ENCODE measurements around the gene RER1.

The RER1 gene

GRCh38 chr1:2356401-2356800, 35.2 kb upstream of the RER1 start:
- H3K27me3 ChIP-seq (ENCODE audit: control insufficient read depth, insufficient read depth, low read length) = no peaks in the 10 kb centered on the region
- H3K36me3 ChIP-seq (ENCODE audit: control insufficient read depth, insufficient read depth, low read length) = no peaks in the 10 kb centered on the region
- peaks cover 9% of the 10 kb centered on the region for H3K4me1 ChIP-seq (ENCODE audit: control insufficient read depth, insufficient read depth, low read length)
- H3K4me3 ChIP-seq (ENCODE audit: low read length) = no peak overlapping the region
- H3K9ac ChIP-seq (ENCODE audit: low read length) = no peak overlapping the region
- no peaks in the 10 kb centered on the region for H3K9me3 ChIP-seq (ENCODE audit: control insufficient read depth, low read length)

- Histone ChIP-seq H3K4me1 (ENCODE audit: control insufficient read depth, insufficient read depth, low read length) (peaks cover 9% of the 10 kb centered on the region), H3K36me3 (ENCODE audit: control insufficient read depth, insufficient read depth, low read length) (no peaks in the 10 kb centered on the region), H3K9ac (ENCODE audit: low read length) (no peak overlapping the region), H3K9me3 (ENCODE audit: control insufficient read depth, low read length) (no peaks in the 10 kb centered on the region), H3K27me3 (ENCODE audit: control insufficient read depth, insufficient read depth, low read length) (no peaks in the 10 kb centered on the region), H3K4me3 (ENCODE audit: low read length) (no peak overlapping the region)
Measured at GRCh38 chr1:2356911-2357845, 34.5 kb upstream of the RER1 start.

- H3K9me3 ChIP-seq (ENCODE audit: control insufficient read depth, low read length) = no peaks in the 10 kb centered on the region
- H3K9ac ChIP-seq (ENCODE audit: low read length) = no peak overlapping the region
- H3K36me3 ChIP-seq (ENCODE audit: control insufficient read depth, insufficient read depth, low read length) = no peaks in the 10 kb centered on the region
- no peaks in the 10 kb centered on the region for H3K27me3 ChIP-seq (ENCODE audit: control insufficient read depth, insufficient read depth, low read length)
- no peak overlapping the region for H3K4me3 ChIP-seq (ENCODE audit: low read length)
- peaks cover 6% of the 10 kb centered on the region for H3K4me1 ChIP-seq (ENCODE audit: control insufficient read depth, insufficient read depth, low read length)
Measured at GRCh38 chr1:2358072-2358471, 33.6 kb upstream of the RER1 start.

DNA sequence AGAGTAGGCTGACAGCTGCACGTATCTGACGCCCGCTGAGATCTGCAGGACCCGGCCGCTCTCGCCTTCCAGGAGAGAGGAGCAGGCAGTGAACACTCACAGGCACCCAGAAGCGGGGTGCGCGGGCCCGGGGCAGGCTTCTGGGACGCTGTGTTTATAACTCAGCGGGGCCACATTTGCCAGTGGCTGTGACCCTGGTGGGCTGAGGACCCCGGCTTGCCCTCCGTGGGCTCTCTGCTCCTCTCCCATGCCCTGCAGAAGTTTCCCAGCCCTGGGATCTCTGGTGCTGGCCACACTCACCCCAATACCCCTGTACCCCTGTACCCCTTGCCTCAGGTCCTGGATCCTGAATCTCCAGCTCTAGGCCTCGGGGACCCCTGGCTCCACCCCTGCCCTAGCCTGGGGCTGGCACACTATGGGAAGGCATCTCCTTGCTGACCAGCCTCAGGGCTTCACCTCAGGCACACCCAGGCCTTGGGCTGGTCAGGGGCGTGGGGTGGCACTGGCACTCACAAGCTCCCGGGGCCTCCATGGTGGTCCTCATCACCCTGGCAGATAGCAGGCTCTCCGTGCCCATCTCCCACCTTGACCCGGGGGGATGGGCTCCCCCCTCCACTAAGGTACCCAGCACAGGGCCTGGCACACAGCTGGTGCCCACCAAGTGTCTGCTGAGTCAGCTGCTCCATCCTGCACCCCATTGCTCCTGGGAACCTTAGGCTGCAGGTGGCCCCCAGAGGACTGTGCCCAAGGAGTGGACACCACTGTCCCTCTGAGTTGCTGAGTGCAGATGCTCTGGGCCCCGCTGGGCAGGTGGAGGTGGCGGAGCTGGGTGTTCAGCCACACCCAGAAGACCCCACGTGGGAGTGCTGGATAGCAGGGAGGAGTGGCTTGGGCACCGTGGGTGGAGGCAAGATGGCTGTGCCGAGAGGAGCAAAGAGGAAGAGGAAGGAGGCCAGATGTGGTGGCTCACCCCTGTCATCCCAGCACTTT, 32.7 kb upstream of the RER1 start:
- no peaks in the 10 kb centered on the region for H3K9me3 ChIP-seq (ENCODE audit: control insufficient read depth, low read length)
- H3K27me3 ChIP-seq (ENCODE audit: control insufficient read depth, insufficient read depth, low read length) = no peaks in the 10 kb centered on the region
- no peak overlapping the region for H3K4me3 ChIP-seq (ENCODE audit: low read length)
- H3K4me1 ChIP-seq (ENCODE audit: control insufficient read depth, insufficient read depth, low read length) = no peaks in the 10 kb centered on the region
- H3K9ac ChIP-seq (ENCODE audit: low read length) = no peak overlapping the region
- H3K36me3 ChIP-seq (ENCODE audit: control insufficient read depth, insufficient read depth, low read length) = no peaks in the 10 kb centered on the region

DNA sequence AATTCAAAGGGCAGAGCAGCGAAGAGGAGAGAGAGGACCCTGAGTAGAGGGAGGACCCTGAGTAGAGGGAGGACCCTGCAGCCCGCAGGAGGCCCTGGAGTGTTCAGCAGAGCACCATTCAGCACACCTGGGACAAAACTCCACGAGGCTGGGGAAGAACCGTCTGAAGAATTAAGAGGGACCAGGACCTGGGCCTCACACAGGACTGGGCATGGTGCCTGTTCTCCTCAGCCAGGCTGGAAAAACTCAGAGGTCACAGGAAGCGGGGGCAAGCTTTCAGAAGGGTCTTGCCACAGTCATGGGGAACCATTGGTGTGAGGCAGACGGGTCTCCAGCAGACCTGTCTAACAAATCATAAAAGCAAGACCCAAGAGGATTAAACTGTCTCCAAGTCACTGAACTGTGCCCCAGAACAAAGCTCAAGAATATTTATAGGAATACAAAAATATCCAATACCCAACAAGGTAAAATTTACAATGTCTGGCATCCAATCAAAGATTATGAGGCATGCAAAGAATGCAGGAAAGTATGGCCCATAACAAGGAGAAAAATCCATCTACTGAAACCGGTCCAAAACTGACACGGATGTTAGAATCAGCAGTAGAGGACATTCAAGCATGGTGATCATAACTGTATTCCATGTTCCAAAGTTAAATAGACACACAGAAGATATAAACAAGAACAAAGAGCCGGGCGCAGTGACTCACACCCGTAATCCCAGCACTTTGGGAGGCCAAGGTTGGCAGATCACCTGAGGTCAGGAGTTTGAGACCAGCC, 30.9 kb upstream of the RER1 start:
- H3K36me3 ChIP-seq (ENCODE audit: control insufficient read depth, insufficient read depth, low read length) = no peaks in the 10 kb centered on the region
- no peaks in the 10 kb centered on the region for H3K4me1 ChIP-seq (ENCODE audit: control insufficient read depth, insufficient read depth, low read length)
- H3K4me3 ChIP-seq (ENCODE audit: low read length) = no peak overlapping the region
- no peaks in the 10 kb centered on the region for H3K9me3 ChIP-seq (ENCODE audit: control insufficient read depth, low read length)
- no peak overlapping the region for H3K9ac ChIP-seq (ENCODE audit: low read length)
- no peaks in the 10 kb centered on the region for H3K27me3 ChIP-seq (ENCODE audit: control insufficient read depth, insufficient read depth, low read length)

- H3K36me3 ChIP-seq (ENCODE audit: control insufficient read depth, insufficient read depth, low read length) = no peaks in the 10 kb centered on the region
- no peaks in the 10 kb centered on the region for H3K9me3 ChIP-seq (ENCODE audit: control insufficient read depth, low read length)
- no peak overlapping the region for H3K9ac ChIP-seq (ENCODE audit: low read length)
- H3K4me1 ChIP-seq (ENCODE audit: control insufficient read depth, insufficient read depth, low read length) = no peaks in the 10 kb centered on the region
- H3K27me3 ChIP-seq (ENCODE audit: control insufficient read depth, insufficient read depth, low read length) = no peaks in the 10 kb centered on the region
- H3K4me3 ChIP-seq (ENCODE audit: low read length) = no peak overlapping the region
Measured at GRCh38 chr1:2363847-2364513, 27.7 kb upstream of the RER1 start.

GRCh38 chr1:2368053-2368744, 23.4 kb upstream of the RER1 start:
- H3K27me3 ChIP-seq (ENCODE audit: control insufficient read depth, insufficient read depth, low read length) = no peaks in the 10 kb centered on the region
- no peak overlapping the region for H3K4me3 ChIP-seq (ENCODE audit: low read length)
- H3K9ac ChIP-seq (ENCODE audit: low read length) = no peak overlapping the region
- H3K9me3 ChIP-seq (ENCODE audit: control insufficient read depth, low read length) = no peaks in the 10 kb centered on the region
- no peaks in the 10 kb centered on the region for H3K4me1 ChIP-seq (ENCODE audit: control insufficient read depth, insufficient read depth, low read length)
- H3K36me3 ChIP-seq (ENCODE audit: control insufficient read depth, insufficient read depth, low read length) = no peaks in the 10 kb centered on the region

DNA sequence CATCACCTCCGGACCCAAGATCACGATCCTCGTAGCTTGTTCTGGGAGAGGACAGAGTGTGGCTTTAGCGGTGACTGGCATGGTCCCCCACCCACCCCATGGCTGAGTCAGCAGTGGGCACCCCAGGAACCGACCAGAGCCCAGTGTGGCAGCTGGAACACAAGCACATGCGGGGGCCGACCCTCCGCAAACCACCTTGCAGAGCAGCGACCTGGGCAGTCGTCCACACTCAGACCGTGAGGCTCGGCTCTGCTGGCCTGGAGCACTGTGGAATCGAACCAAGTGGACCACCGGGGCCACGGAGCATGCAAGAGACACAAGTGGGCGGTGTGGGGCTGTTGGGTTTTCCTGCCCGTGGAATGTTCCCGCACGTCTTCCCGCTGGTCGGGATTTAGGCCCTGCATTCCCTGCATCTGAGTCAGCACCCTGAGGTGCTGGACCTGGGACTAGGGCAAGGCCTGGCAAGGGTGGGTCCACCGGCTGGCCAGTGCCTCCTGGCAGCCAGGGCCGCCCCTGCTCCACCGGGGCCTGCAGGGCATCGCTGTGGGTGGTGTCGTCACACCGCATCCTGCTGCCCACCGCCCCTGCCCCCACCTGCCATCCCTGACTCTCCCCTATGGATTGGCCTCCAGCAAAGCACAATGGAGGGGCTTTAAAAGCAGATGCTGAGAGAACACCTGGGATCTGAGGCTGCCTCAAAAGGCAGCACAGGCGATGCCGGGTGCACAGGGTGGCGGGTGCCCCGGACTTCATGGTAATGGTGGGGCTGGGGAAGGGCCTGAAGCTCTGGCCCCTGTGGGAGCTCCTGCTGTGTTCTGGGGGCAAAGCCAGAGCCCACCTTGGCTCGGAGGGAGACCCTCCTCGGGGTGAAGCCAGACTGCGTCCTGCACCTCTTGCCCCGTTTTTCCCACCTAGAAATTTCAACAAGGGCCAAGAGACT, 18.8 kb upstream of the RER1 start:
- no peaks in the 10 kb centered on the region for H3K27me3 ChIP-seq (ENCODE audit: control insufficient read depth, insufficient read depth, low read length)
- H3K9me3 ChIP-seq (ENCODE audit: control insufficient read depth, low read length) = no peaks in the 10 kb centered on the region
- no peaks in the 10 kb centered on the region for H3K36me3 ChIP-seq (ENCODE audit: control insufficient read depth, insufficient read depth, low read length)
- no peaks in the 10 kb centered on the region for H3K4me1 ChIP-seq (ENCODE audit: control insufficient read depth, insufficient read depth, low read length)
- H3K4me3 ChIP-seq (ENCODE audit: low read length) = no peak overlapping the region
- no peak overlapping the region for H3K9ac ChIP-seq (ENCODE audit: low read length)

DNA sequence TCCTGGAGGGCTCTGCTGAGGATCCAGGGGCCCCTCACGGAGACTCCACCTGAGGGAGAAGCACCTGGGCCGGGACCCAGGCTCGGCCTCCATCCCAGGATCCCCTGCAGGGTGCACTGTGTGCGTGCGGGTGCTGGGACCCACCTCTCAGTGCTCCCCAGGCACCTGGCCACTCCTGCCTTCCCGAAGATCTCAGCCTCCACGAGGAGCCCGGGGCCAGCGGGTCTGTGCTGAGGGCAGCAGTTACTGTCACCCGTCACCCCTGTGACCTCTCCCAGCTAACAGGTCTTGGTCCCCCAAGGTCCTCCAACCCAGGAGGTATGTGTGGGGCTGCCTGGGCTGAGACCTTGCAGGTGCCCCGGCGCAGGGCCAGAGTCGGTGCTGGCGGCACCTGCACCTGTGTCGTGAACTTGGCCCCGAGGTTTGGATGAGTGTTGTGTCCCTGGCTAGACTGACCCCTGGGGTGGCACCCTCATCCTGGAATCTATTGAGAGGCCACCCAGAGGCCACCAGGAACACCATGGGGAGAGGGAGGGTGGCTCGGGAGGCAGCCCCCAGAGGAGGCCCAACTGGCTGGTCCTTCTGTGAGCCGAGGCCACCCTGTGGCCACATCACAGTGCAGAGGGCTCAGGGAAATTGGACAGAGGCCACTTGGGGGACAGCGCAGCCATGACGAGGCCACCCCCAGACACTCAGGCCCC, 17.9 kb upstream of the RER1 start:
- Histone ChIP-seq H3K9ac (ENCODE audit: low read length) (no peak overlapping the region), H3K9me3 (ENCODE audit: control insufficient read depth, low read length) (no peaks in the 10 kb centered on the region), H3K36me3 (ENCODE audit: control insufficient read depth, insufficient read depth, low read length) (no peaks in the 10 kb centered on the region), H3K4me1 (ENCODE audit: control insufficient read depth, insufficient read depth, low read length) (no peaks in the 10 kb centered on the region), H3K4me3 (ENCODE audit: low read length) (no peak overlapping the region), H3K27me3 (ENCODE audit: control insufficient read depth, insufficient read depth, low read length) (no peaks in the 10 kb centered on the region)

All from mucosa of stomach (tissue), 1 donor.